Vagina (tissue), 2 donors: Measurements from ENCODE around the gene SCAND1.

Experiments used
- POLR2A ChIP-seq, 2 donors: fragments of 450-650 bp; IDR thresholded peaks; one replicate each; pipeline ENCODE4 v1.6.1; 2017; ENCODE audit warnings: antibody characterized with exemption in 2 of 2, mild to moderate bottlenecking in 2 of 2, moderate library complexity in 2 of 2
- TF ChIP-seq, protein P1 (sequence below), 3 experiments: fragments of 450-650 bp in 2 of 3; fragments of 200-600 bp in 1 of 3; sonication (generic) in 1 of 3; IDR thresholded peaks; one replicate each; pipeline ENCODE4 v1.5.1; 2017 to 2019; ENCODE audit warnings: antibody characterized with exemption in 3 of 3, mild to moderate bottlenecking in 2 of 3, moderate library complexity in 2 of 3

GRCh38 chr20:35934050-35934449, 20.3 kb downstream of the SCAND1 start:
- TF ChIP-seq POLR2A (IDR thresholded peaks at IDR 0.05) = no peak
- TF ChIP-seq, protein P1, sequence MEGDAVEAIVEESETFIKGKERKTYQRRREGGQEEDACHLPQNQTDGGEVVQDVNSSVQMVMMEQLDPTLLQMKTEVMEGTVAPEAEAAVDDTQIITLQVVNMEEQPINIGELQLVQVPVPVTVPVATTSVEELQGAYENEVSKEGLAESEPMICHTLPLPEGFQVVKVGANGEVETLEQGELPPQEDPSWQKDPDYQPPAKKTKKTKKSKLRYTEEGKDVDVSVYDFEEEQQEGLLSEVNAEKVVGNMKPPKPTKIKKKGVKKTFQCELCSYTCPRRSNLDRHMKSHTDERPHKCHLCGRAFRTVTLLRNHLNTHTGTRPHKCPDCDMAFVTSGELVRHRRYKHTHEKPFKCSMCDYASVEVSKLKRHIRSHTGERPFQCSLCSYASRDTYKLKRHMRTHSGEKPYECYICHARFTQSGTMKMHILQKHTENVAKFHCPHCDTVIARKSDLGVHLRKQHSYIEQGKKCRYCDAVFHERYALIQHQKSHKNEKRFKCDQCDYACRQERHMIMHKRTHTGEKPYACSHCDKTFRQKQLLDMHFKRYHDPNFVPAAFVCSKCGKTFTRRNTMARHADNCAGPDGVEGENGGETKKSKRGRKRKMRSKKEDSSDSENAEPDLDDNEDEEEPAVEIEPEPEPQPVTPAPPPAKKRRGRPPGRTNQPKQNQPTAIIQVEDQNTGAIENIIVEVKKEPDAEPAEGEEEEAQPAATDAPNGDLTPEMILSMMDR (IDR thresholded peaks at IDR 0.05) = no peak
